ENCODE data around the gene SLC11A1. TPM values are rescaled to one million over a fixed set of nuclear protein-coding genes. Genes with fewer than 3 reads are reported as not detected.

Gene SLC11A1, protein sequence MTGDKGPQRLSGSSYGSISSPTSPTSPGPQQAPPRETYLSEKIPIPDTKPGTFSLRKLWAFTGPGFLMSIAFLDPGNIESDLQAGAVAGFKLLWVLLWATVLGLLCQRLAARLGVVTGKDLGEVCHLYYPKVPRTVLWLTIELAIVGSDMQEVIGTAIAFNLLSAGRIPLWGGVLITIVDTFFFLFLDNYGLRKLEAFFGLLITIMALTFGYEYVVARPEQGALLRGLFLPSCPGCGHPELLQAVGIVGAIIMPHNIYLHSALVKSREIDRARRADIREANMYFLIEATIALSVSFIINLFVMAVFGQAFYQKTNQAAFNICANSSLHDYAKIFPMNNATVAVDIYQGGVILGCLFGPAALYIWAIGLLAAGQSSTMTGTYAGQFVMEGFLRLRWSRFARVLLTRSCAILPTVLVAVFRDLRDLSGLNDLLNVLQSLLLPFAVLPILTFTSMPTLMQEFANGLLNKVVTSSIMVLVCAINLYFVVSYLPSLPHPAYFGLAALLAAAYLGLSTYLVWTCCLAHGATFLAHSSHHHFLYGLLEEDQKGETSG
- total RNA-seq = 5.4 TPM
- long read RNA-seq, partial matches to known transcripts = 1 of 1 reads
- long read RNA-seq, other reads (novel, unspliced or antisense) = 0 of 1 reads

DNA sequence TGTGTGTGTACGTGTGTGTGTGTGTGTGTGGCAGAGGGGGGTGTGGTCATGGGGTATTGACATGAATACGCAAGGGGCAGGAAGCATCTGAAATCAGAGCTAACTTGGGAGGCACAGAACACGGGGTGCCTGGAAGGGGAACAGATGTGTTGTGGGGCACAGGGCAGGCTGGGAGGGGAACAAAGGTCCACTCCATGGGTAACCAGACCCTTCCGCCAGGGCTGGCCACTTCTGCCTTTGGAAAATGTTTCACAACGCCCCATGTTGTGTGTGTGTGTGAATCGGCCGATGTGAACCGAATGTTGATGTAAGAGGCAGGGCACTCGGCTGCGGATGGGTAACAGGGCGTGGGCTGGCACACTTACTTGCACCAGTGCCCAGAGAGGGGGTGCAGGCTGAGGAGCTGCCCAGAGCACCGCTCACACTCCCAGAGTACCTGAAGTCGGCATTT, at the start of gene SLC11A1:
TSS of gene SLC11A1 (plus strand) at position 358 of the 451 bp plus-strand sequence. CDS start 96 bp downstream, outside the sequence.
- peak; percentile 93 for DNase-seq (ENCODE audit: missing footprints)
- intact Hi-C loops (cut with DNase I) = no loop called here
- ATAC-seq = peak; percentile 80

DNA sequence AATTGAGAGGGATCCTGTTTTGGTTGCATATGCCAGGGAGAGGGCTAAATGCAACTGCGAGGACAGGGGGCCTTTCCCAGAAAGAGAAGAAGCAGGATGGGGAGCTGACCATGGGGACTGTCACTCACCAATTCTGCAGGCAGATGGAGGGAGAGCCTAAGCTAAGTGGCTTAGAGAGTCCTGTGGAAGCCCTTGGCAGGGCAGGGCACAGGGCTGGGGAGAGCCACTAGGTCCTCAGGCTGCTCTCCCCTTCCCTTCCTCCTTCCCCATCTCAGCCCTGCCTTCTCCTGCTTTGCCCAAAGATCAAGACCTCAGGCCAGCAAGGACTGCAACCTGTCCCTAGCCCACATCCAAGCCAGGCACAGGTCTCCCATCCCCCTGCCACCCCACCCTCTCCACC, 49.8 kb upstream of the SLC11A1 start:
- DNase-seq (ENCODE audit: missing footprints) (no peak), ATAC-seq (no peak)
- intact Hi-C loops (cut with DNase I) = no loop called here

DNA sequence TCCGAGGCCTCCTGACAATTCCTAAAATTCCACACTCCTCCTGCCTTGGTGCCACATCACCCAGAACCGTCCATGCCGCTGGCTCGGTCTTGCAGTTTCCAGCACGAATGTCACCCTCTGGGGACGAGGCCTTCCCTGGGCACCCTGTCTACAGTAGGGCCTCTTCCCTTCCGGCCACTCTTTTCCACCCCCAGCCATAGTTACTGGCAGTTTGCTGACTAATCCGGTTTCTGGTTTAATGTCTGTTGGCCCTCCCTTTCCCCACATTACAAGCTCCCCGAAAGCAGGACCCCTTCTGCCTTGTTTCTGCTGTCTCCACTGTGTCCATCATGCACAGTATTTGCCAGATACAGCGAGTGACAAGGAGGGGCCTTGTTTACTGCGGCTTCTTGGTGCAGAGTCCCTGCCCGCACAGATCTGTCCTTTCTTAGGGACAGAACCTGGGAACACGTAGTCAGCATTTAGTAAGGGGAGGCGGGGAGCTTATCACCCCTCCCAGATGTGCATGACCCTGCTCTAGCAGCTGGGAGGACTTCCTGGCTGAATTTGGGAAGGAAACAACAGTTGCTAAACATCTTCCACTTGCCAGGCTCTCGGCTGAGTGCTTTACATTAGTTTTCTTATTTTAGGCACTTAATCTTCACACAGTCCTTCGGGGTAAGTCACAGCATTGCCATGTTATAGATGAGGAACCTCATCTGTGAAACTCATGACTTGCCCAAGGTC, 49.0 kb upstream of the SLC11A1 start:
- ATAC-seq (peak; percentile 79), DNase-seq (ENCODE audit: missing footprints) (no peak)
- intact Hi-C loops (cut with DNase I) = no loop called here

DNA sequence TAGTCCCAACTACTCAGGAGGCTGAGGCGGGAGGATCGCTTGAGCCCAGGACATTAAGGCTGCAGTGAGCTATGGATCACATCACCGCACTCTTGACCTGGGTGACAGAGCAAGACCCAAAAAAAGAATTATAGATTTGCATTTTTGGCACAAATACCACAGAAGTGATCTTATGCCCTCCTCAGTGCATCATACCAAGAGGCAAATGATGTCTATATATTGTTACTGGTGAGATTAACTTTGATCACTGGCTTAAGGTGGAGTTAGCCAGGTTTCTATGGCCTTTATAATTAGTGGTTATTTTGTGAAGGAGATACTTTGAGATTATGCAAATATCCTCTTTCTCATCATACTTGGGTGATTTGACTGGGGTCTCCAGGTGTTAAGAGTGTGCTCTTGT, 47.5 kb upstream of the SLC11A1 start:
- ATAC-seq (no peak), DNase-seq (ENCODE audit: missing footprints) (no peak)
- intact Hi-C loops (cut with DNase I) = no loop called here

DNA sequence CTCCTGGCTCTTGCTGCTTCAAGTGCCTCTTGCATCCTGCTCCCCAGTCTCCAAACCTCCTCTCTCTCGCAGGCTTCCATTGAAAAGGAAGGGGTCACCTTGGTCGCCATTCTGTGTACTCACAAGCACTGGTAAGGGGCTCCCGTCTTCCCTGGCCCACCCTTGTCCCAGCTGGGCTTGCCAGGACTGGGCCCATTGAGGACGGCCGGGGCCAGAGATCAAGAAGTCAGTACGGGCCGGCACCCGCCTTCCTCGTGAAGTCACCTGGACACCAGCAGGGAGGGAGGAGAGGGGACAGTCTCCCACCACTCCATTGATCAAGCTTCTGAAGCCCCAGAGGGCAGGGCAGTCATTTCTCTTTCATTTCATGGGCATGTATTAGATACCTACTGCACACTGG, 41.4 kb upstream of the SLC11A1 start:
- intact Hi-C loops (cut with DNase I) = no loop called here
- ATAC-seq (no peak), DNase-seq (ENCODE audit: missing footprints) (no peak)

DNA sequence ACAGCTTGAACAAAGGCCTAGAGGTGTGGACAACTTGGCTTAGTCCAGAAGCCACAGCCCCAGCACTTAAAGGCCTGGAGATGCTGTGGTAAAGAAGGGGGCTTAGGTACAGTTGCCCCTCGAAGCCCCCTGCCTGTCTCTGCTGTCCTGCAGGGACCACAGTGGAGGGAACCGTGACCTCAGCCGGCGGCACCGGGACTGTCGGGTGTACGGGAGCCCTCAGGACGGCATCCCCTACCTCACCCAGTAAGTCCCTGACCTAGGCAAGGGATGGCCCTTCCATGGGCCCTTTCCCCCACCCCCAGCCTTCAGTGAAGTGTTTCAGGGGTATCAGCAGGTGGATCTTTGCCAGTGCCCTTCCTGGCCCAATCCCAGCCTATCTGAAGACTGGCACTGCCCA, 40.7 kb upstream of the SLC11A1 start:
- ATAC-seq = no peak
- DNase-seq (ENCODE audit: missing footprints) = no peak
- intact Hi-C loops (cut with DNase I) = no loop called here

DNA sequence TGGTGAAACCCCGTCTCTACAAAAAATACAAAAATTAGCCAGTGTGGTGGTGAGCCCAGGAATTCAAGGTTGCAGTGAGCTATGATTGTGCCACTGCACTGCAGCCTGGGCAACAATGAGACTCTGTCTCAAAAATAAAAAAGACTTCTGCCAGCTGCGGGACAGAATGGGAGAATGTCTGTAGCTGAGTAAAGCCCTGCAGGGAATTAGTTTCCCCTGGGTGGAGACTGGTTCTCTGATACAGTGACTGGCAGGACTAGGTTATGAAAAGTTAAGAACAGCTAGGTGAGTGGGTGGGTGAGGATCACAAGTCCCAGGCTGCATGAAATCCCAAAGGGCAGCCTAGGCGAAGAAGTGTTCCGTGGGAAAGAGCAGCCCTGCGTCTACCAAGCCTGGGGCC, 39.2 kb upstream of the SLC11A1 start:
- DNase-seq (ENCODE audit: missing footprints) (no peak), ATAC-seq (no peak)
- intact Hi-C loops (cut with DNase I) = no loop called here

DNA sequence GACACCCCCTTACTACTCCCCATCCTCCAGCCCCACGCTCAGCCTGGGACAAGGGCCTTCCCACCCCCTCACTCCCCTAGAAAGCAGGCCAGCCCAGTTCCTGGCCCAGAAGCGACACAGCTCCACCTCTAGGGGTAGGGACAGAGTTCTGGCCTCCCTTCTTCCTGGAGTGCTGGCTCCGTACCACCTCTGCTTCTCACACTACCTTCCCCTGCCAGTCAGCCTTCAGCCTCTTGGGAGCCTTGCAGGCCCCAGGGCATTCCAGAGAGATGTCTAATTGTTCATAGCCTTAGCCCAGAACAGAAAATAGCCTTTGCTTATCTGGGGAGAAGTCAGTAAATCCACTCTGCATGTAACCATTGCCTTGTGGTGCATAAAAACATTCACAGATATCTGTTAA, 38.5 kb upstream of the SLC11A1 start:
- no peak for ATAC-seq
- intact Hi-C loops (cut with DNase I) = no loop called here
- DNase-seq (ENCODE audit: missing footprints) = no peak

DNA sequence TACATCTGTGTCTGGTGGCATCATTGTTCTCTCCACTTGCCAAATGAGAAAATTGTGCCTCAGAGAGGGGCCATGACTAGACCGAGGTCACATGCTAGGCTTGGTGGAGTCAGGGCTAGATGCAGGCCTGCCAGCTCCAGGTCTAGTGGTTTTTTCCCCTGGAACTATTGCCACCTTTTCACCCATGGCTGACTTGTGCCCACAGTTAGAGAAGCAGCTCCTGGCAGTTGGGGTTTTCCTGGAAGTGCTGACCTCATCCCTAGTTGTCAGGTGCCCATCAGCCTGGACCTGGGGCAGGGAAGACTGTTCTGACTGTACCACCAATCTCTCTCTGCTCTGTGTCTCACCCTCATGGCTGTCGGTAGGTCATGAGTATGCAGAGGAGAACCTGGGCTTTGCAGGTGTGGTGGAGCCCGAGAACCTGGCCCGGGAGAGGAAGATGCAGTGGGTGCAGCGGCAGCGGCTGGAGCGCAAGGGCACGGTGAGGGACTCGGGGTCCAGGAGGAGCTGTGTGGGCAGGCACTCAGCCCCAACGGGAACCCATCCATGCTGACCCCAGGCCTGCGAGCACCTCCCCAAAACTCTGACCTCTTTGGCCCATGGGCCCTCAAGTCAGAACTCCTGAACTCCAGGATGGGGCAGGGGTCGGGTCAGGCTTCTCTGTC, 37.9 kb upstream of the SLC11A1 start:
- ATAC-seq (no peak), DNase-seq (ENCODE audit: missing footprints) (no peak)
- intact Hi-C loops (cut with DNase I) = no loop called here

DNA sequence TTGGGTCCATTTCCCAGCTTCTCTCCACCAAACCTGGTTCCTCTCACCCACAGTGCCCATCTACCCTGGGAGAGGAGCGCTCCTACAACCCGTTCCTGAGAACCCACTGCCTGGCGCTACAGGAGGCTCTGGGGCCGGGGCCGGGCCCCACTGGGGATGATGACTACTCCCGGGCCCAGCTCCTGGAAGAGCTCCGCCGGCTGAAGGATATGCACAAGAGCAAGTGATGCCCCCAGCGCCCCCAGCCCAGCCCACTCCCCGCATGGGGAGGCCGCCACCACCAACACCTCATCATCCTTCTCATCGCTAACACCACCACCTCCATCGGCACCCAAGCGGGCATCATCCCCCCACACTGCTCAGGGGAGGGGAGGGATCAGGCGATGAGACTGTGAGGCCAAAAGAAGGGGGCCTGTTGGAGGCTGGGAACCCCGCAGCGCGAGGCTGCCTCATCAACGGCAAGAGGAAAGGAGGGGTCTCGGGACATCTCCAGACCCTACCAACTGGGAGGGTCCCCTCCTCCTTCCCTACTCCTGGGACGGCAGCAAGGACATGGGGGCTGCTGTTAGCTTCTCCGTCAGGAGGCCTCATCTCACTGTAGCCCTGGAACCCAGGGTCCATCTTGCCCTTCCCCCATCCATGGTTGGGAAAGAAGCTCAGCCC, 37.2 kb upstream of the SLC11A1 start:
- no peak for ATAC-seq
- intact Hi-C loops (cut with DNase I) = no loop called here
- no peak for DNase-seq (ENCODE audit: missing footprints)

DNA sequence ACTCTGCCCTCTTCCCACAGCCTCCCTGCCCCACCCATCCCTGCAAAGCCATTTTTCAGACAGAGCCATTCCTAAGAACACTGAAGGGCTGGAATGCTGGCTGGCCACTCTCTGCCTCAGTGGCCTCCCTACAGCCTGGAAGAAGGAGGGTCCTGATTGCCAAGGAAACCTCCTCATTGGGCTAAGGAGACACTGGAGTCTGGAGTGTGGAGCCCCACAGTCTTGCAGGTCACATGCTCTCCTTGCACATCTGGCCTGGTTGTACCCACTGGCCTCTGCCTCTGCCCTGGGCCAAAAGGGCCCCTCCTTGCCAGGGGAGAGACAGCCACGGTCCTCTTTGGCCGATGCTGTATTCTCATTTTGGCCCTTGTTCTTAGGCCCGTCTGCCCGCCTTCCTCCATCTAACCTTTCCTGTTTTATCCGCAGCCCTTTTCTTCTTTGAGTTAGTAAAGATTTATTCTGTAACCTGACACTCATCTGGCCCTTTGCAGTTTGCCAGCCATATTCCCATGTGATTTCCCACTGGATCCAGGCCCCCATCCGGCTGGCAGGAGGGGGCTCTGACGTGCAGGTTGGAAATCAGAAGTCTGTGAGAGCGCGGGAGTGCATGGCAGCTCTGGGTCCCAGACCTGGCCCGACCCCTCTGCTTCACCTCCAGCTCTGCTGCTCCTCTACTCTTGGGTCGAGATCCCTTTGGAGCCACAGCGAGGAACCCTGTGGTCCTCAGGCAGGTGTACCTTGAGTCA, 36.4 kb upstream of the SLC11A1 start:
- ATAC-seq (no peak), DNase-seq (ENCODE audit: missing footprints) (no peak)
- intact Hi-C loops (cut with DNase I) = no loop called here

DNA sequence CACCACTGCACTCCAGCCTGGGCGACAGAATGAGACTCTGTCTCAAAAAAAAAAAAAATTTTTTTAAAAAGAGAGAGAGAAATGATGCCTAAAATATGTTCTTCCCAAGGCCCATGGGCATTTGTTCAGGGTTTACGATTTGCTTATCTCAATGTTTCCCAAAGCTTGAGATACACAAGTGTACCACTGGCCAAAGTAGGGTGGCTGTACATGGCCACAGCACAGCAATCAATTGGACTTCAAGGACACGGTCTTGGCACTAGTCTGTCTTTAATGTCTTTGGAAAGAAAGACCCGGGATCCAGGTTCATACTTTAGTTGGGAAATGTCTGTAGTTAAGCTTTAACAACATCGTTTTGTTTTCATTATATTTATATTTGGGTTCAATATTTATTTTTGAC, 34.9 kb upstream of the SLC11A1 start:
- DNase-seq (ENCODE audit: missing footprints) = no peak
- ATAC-seq = no peak
- intact Hi-C loops (cut with DNase I) = no loop called here

DNA sequence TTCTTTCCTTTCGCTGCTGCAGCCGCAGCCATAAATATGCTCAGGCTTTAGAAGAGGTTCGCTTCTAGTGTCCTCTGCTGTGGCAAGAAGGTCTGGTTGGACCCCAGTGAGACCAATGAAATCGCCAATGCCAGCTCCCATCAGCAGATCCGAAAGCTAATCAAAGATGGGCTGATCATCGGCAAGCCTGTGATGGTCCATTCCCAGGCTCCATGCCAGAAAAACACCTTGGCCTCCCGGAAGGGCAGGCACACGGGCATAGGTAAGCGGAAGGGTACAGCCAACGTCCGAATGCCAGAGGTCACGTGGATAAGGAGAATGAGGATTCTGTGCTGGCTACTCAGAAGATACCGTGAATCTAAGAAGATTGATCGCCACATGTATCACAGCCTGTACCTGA, 28.0 kb upstream of the SLC11A1 start:
- DNase-seq (ENCODE audit: missing footprints) (no peak), ATAC-seq (no peak)
- intact Hi-C loops (cut with DNase I) = loop anchor here (10.0 kb wide), 1 partner anchor 169 kb away; no protein-coding TSS in a partner anchor

DNA sequence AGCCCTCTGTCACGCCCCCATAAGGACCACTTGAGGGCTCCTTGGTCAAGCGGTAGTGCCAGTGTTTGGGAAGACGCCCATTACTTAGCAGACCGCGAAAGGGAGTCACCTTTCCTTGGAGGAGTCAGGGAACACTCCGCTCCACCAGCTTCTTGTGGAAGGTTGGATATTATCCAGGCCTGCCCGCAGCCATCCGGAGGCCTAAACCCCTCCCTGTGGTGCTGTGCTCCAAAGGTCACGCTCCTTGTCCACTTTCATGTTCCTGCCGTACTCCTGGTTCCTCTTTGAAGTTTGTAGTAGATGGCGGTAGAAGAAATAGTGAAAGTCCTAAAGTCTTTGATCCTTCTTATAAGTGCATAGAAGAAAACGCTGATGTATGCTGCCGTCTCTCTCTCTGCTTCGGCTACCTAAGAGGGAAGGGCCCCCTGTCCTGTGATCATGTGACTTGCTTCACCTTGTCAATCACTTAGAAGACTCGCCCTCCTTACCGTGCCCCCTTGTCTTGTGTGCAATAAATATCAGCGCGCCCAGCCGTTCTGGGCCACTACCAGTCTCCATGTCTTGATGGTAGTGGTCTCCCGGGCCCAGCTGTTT, 27.1 kb upstream of the SLC11A1 start:
- intact Hi-C loops (cut with DNase I) = loop anchor here (10.0 kb wide), 1 partner anchor 170 kb away; no protein-coding TSS in a partner anchor
- ATAC-seq (no peak), DNase-seq (ENCODE audit: missing footprints) (no peak)

DNA sequence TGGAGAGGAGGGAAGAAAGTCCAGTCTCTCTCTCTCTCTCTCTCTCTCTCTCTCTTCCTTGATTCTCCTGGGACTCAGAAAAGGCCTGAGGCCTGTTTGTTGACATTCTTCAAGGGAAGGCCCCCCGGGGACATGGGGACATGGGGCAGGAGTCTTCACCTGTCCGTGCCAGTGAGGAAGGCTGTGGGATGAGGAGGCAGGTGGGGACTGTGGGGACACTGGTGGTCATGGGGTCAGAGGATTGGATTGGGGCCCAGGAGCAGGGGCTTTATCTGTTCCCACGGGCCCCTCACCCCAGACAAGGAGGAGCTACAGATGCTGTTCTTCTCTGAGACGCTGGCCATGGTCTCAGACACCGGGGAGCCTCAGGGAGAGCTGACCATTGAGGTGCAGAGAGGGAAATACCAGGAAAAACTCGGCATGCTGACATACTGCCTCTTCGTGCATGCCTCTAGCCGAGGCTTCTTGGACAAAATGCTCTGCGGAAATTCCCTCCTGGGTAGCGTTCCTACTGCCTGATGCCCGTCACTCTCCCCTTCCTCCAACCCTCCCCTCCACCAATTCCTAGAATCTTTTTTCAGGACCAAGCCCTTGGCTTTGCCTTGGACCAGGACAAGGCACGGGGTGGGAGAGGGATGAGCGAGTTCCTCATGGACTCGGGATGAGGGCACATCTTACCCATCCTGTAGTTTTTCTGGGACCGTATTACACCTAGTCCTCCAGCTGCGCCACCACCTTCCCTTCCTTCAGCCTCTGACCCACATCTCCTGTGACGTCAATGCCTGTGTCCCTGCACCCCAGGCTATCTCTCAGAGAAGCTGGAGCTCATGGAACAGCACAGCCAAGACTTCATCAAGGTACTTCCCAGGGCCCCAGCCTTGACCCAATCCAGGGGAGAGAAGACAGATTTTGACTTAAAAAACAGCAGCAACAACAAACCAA, 24.6 kb upstream of the SLC11A1 start:
- intact Hi-C loops (cut with DNase I) = loop anchor here (10.0 kb wide), 1 partner anchor 173 kb away; no protein-coding TSS in a partner anchor

DNA sequence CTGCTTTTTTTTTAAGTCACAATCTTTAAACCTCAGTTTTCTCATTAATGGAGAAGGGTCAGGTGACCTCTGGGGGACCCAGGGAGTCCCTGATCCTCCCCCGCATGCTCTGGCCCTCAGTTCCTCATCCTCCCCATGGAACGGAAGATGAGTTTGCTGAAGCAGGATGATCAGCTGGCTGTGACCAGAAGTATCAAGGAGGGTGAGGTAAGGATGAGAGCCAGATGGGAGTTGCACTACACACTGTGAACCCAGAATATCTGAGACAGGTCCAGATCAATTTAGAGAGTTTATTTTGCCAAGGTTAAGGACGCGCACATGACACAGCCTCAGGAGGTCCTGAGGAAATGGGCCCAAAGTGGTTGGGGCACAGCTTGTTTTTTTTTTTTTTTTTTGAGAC, 21.6 kb upstream of the SLC11A1 start:
- intact Hi-C loops (cut with DNase I) = no loop called here
- DNase-seq (ENCODE audit: missing footprints) (no peak), ATAC-seq (peak; percentile 27)

More for the DNA sequence above, 24.6 kb upstream of the SLC11A1 start:
- ATAC-seq = peak; percentile 17
- no peak for DNase-seq (ENCODE audit: missing footprints)
